PC-3 (cell line): ENCODE measurements around the gene UNC5B.

Experiments
- EZH2 ChIP-seq: fragments of 300-600 bp; sonication (generic); IDR thresholded peaks from one replicate; pipeline ENCODE4 v1.6.1; 2017; ENCODE audit warnings: antibody characterized with exemption, mild to moderate bottlenecking, low read length; ENCODE audit not compliant: unreplicated experiment
- EZH2phosphoT487 ChIP-seq: fragments of 300-600 bp; sonication (generic); IDR thresholded peaks from 2 replicates; pipeline ENCODE4 v1.6.1; 2018; ENCODE audit warnings: mild to moderate bottlenecking, antibody characterized with exemption, low read length, borderline replicate concordance
- TF ChIP-seq, protein P1 (sequence below): fragments of 300-600 bp; sonication (generic); conservative IDR thresholded peaks from 2 replicates; pipeline ENCODE4 v1.5.1; 2017; ENCODE audit warnings: antibody characterized with exemption, low read depth, mild to moderate bottlenecking, low read length

DNA sequence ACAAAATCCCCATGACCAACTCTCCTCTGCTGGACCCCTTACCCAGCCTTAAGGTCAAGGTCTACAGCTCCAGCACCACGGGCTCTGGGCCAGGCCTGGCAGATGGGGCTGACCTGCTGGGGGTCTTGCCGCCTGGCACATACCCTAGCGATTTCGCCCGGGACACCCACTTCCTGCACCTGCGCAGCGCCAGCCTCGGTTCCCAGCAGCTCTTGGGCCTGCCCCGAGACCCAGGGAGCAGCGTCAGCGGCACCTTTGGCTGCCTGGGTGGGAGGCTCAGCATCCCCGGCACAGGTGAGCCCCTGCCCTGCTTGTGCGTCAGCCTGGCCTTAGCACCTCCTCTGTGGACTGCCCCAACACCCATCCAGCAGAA, 79.1 kb downstream of the UNC5B start:
- TF ChIP-seq, protein P1, sequence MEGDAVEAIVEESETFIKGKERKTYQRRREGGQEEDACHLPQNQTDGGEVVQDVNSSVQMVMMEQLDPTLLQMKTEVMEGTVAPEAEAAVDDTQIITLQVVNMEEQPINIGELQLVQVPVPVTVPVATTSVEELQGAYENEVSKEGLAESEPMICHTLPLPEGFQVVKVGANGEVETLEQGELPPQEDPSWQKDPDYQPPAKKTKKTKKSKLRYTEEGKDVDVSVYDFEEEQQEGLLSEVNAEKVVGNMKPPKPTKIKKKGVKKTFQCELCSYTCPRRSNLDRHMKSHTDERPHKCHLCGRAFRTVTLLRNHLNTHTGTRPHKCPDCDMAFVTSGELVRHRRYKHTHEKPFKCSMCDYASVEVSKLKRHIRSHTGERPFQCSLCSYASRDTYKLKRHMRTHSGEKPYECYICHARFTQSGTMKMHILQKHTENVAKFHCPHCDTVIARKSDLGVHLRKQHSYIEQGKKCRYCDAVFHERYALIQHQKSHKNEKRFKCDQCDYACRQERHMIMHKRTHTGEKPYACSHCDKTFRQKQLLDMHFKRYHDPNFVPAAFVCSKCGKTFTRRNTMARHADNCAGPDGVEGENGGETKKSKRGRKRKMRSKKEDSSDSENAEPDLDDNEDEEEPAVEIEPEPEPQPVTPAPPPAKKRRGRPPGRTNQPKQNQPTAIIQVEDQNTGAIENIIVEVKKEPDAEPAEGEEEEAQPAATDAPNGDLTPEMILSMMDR = no peak
- no peak for TF ChIP-seq EZH2
- no peak for TF ChIP-seq EZH2phosphoT487
